ENCODE results near the gene KCND3. TPM values are rescaled to one million over a fixed set of nuclear protein-coding genes. Genes with fewer than 3 reads are reported as not detected.

Gene KCND3
- total RNA-seq, 1 donor from 2014 or later: 2.2 TPM

DNA sequence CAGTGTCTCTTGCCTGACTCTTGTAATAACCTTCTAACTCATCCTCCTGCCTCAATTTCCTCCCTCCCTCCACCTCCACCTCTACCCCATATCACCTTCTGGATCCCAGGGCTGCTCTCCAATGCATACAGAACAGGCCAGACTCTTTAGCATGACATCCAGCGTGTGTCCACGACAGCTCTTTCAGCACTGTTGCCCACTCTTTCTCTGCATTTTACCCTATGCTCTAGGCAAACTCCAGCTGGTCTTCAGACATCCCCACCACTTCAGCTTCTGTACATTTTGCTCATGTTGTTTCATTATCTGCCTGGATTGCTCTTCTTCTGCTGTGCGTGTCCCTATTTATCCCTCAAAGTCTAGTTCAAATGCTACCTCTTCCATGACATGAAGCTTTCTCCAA, 255.0 kb downstream of the KCND3 start:
- Mint-ChIP-seq H3K27me3 (peaks cover 7% of the 10 kb centered on the region), H3K9me3 (no peaks in the 10 kb centered on the region), H3K27ac (no peak overlapping the region), H3K36me3 (no peaks in the 10 kb centered on the region), H3K4me1 (ENCODE audit: unreplicated experiment) (peaks cover 30% of the 10 kb centered on the region), H3K4me3 (no peak overlapping the region)
- no peak for DNase-seq (ENCODE audit: extremely low spot score, unreplicated experiment)
- TF ChIP-seq, protein P1, sequence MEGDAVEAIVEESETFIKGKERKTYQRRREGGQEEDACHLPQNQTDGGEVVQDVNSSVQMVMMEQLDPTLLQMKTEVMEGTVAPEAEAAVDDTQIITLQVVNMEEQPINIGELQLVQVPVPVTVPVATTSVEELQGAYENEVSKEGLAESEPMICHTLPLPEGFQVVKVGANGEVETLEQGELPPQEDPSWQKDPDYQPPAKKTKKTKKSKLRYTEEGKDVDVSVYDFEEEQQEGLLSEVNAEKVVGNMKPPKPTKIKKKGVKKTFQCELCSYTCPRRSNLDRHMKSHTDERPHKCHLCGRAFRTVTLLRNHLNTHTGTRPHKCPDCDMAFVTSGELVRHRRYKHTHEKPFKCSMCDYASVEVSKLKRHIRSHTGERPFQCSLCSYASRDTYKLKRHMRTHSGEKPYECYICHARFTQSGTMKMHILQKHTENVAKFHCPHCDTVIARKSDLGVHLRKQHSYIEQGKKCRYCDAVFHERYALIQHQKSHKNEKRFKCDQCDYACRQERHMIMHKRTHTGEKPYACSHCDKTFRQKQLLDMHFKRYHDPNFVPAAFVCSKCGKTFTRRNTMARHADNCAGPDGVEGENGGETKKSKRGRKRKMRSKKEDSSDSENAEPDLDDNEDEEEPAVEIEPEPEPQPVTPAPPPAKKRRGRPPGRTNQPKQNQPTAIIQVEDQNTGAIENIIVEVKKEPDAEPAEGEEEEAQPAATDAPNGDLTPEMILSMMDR (conservative IDR thresholded peaks at IDR 0.05): no peak

DNA sequence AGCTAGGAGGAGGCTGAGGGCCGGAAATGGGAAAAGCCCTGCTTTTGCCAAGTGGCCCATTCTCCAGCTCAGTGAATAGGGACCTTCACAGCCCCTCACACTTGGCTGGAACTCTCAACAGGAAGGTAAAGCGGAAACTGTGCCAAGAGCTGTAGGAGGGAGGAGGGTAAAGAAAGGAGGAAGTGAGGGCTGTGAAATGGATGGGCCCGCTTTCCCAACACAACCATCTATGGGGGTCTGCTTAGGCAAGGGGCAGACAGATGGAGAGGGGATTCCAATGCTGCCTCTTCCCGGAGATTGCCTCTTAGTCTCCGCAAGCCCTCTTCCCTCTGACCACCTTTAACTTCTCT, 255.5 kb downstream of the KCND3 start:
- no peak for DNase-seq (ENCODE audit: extremely low spot score, unreplicated experiment)
- no peak overlapping the region for H3K4me3 Mint-ChIP-seq
- peaks cover 7% of the 10 kb centered on the region for H3K27me3 Mint-ChIP-seq
- no peaks in the 10 kb centered on the region for H3K36me3 Mint-ChIP-seq
- H3K9me3 Mint-ChIP-seq: no peaks in the 10 kb centered on the region
- H3K27ac Mint-ChIP-seq: no peak overlapping the region
- peaks cover 30% of the 10 kb centered on the region for H3K4me1 Mint-ChIP-seq (ENCODE audit: unreplicated experiment)
- TF ChIP-seq, protein P1 (conservative IDR thresholded peaks at IDR 0.05): no peak

DNA sequence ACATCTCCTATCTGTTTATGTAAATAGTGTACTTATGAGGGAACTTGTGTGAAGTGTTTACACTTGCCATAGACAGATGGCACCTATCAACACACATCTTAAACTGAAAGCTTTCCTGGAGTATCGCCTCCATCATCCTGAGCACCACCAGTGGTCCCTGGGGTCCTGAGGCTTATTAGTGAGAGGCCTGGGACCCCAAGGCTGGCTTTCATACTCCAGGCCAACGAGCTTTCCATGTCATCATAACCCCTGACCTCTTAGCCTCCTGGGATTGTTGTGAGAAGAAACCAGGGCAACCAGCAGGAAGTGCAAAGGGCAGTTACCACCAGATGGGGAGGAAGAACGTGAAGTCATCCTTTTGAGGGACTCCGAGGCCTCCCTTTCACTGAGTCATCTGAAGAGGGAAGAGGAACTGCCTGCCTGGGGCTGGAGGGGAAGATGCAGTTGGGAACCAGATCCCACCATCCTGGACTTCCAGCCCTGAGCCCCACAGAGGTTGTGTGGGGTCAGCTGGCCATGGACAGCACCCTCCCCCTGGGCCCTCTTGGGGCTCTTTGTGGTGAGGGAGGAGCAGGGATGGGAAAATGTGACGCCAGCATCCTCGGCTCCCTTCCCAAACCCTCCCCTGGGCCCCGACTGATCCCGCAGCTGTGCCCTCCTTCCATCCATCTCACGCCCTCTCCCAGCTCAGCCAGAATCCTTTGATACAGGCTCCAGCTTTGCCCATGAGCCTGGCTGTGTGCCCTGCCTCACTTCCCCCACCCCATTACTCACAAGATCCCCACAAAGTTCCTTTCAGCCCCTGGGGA, 256.1 kb downstream of the KCND3 start:
- DNase-seq (ENCODE audit: extremely low spot score, unreplicated experiment): no peak
- Mint-ChIP-seq H3K9me3 (no peaks in the 10 kb centered on the region), H3K4me1 (ENCODE audit: unreplicated experiment) (peaks cover 30% of the 10 kb centered on the region), H3K4me3 (no peak overlapping the region), H3K36me3 (no peaks in the 10 kb centered on the region), H3K27me3 (peaks cover 7% of the 10 kb centered on the region), H3K27ac (peak overlapping the region; percentile 79)
- TF ChIP-seq, protein P1 (conservative IDR thresholded peaks at IDR 0.05): no peak

DNA sequence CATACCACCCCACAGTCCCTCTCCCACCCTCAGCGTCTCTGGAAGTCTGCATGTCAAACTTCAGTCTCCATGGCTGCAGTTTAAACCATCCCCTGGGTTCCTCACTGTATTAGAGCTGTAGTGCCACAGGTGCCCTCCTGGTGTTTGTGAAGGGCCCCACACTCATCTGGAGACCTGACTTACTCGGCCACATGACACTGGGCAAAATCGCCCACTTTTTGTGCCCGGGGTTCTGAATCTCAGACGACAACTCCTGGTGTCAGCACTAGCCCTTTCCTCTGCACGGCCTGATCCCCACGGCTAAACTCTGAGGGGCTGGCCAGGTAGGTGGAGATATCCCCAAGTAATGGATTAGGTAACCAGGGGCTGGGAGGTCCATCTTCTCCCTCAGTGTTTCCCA, 256.8 kb downstream of the KCND3 start:
- DNase-seq (ENCODE audit: extremely low spot score, unreplicated experiment): no peak
- peak overlapping the region; percentile 79 for H3K27ac Mint-ChIP-seq
- peaks cover 26% of the 10 kb centered on the region for H3K4me1 Mint-ChIP-seq (ENCODE audit: unreplicated experiment)
- no peaks in the 10 kb centered on the region for H3K36me3 Mint-ChIP-seq
- no peaks in the 10 kb centered on the region for H3K9me3 Mint-ChIP-seq
- TF ChIP-seq, protein P1 (conservative IDR thresholded peaks at IDR 0.05): no peak
- peaks cover 3% of the 10 kb centered on the region for H3K27me3 Mint-ChIP-seq
- no peak overlapping the region for H3K4me3 Mint-ChIP-seq

DNA sequence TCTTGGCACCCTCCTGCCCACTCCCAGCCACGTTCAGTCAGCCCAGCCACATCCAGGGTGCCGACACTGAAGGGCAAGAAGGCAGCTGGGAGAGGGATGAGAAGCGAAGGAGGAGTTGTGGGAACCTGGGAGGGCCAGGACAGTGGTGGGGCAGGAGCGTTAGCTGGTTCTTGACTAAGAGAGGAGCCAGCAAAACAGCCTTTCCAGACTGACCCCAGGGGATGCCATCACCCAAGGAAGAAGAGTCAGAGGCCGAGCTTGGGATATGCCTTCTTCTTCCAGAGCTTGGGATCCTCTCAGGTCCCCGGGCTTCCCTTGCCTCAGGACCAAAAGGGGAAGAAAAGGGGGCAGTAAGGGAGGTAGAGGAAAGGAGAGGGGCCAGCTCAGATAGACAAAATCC, 257.5 kb downstream of the KCND3 start:
- DNase-seq (ENCODE audit: extremely low spot score, unreplicated experiment): no peak
- TF ChIP-seq, protein P1 (conservative IDR thresholded peaks at IDR 0.05): no peak
- H3K27me3 Mint-ChIP-seq: peaks cover 3% of the 10 kb centered on the region
- no peaks in the 10 kb centered on the region for H3K9me3 Mint-ChIP-seq
- H3K4me1 Mint-ChIP-seq (ENCODE audit: unreplicated experiment): peaks cover 18% of the 10 kb centered on the region
- H3K27ac Mint-ChIP-seq: no peak overlapping the region
- H3K4me3 Mint-ChIP-seq: no peak overlapping the region
- H3K36me3 Mint-ChIP-seq: no peaks in the 10 kb centered on the region

Measured in type B pancreatic cell (in vitro differentiated cells).